Ovary (tissue), 10 donors: ENCODE results near the gene TSC22D3. TPM values are rescaled to one million over a fixed set of nuclear protein-coding genes. Genes with fewer than 3 reads are reported as not detected.

ENCODE experiments used
- DNase-seq, 5 donors: peaks; one replicate each; pipeline ENCODE4 v3.0.0-alpha.2; 2019 to 2020
- H3K27ac ChIP-seq, 2 donors: fragments of 200-600 bp; one replicate each; pipeline versions ENCODE4 v1.5.1 to v1.8.0; 2019 to 2022
- H3K27me3 ChIP-seq: fragments of 200-600 bp; one replicate; pipeline ENCODE4 v1.8.0; 2022
- H3K36me3 ChIP-seq: fragments of 200-600 bp; sonication (generic); one replicate; pipeline ENCODE4 v1.5.1; 2019
- H3K4me1 ChIP-seq: one replicate; pipeline ENCODE4 v1.8.1; 2013; ENCODE audit warnings: mild to moderate bottlenecking, moderate library complexity; ENCODE audit not compliant: insufficient read depth
- H3K4me3 ChIP-seq: fragments of 200-600 bp; sonication (generic); one replicate; pipeline ENCODE4 v1.5.1; 2017
- H3K9me3 ChIP-seq, 2 donors: fragments of 200-600 bp in 1 of 2; sonication (generic) in 1 of 2; one replicate each; pipeline versions ENCODE4 v1.5.1 to v1.8.1; 2013 to 2019; ENCODE audit warnings: mild to moderate bottlenecking in 1 of 2, moderate library complexity in 1 of 2
- EP300 ChIP-seq: sonication (generic); formaldehyde crosslinking; IDR thresholded peaks from one replicate; pipeline ENCODE4 v1.6.1; 2017; ENCODE audit warnings: antibody characterized with exemption
- POLR2A ChIP-seq: fragments of 450-650 bp; IDR thresholded peaks from one replicate; pipeline ENCODE4 v1.6.1; 2017; ENCODE audit warnings: antibody characterized with exemption, mild to moderate bottlenecking, moderate library complexity
- WGBS, 3 donors: extraction: QIAGEN DNeasy Blood & Tissue Kit in 1 of 3; methylation state at CpG; one replicate each; pipeline versions ENCODE4 v1.1.5 to v1.1.7; 2013 to 2017; 5-methylcytosine and 5-hydroxymethylcytosine counted together
- intact Hi-C, 4 donors: fragments of 100-400 bp; cut with DNase I; formaldehyde crosslinking; loops; one replicate each; pipeline versions ENCODE4 v1.11.0 to v1.15.1; 2022 to 2023
- long read RNA-seq, 3 donors: library from polyadenylated mRNA in 2 of 3; unstranded in 2 of 3; transcript quantifications; one replicate each; pipeline ENCODE4 v2.0.0 and lab custom pipeline, GENCODE V29; 2021 to 2026
- polyA plus RNA-seq, 2 donors: library from polyadenylated mRNA; stranded (reverse); fragments of 200-250 nt in 1 of 2; fragments of 350-450 nt in 1 of 2; fragmentation: Illumina TruSeq in 1 of 2; extraction: RNeasy Lipid Tissue Mini Kit (QIAGEN cat#74804) in 1 of 2; gene quantifications; one replicate each; pipeline ENCODE4 v1.2.3, GENCODE V29; 2013 to 2014
- total RNA-seq, 7 donors: library from RNA; depleted of rRNA in 2 of 7; stranded (reverse); fragments of >200 nt in 2 of 7; fragmentation: NEBNext Ultra II Directional in 3 of 7; extraction: Animal tissue kit (Norgen Biotek cat#: 25700) in 3 of 7; gene quantifications; one replicate each; pipeline versions ENCODE4 v1.1.0 to v1.2.4, GENCODE V29; 2016 to 2023
- TF ChIP-seq, protein P1 (sequence below), 3 donors: fragments of 450-650 bp in 2 of 3; fragments of 200-600 bp in 1 of 3; IDR thresholded peaks; one replicate each; pipeline versions ENCODE4 v1.5.1 to v1.8.0; 2016 to 2022; ENCODE audit warnings: antibody characterized with exemption in 3 of 3, mild to moderate bottlenecking in 1 of 3
- donor health status: DM: no; HTN: no; CAD: no; lungs with moderate emphysema.
- donor health status: DM: no; HTN: no; CAD: no.
- donor health status: Bipolar disorder and iron deficiency.
- donor health status: DM: yes; HTN: yes; CAD: no.
- donor health status: DM: no; HTN: no; CAD: no.
- donor health status: DM: yes; HTN: yes; CAD: no.

Gene TSC22D3
- total RNA-seq = 100 to 1,000 TPM in 6 of 7 donors, 10 to 100 TPM in 1; 91.5 to 645 (median 365) TPM
- 100 to 1,000 TPM; 221 to 241 TPM for polyA plus RNA-seq
- long read RNA-seq, donor 1, transcript TSC22D3-205 (3 exons, 1,812 nt) = minor isoform, 205 of 2,341 reads
- long read RNA-seq, donor 1, transcript TSC22D3-203 (3 exons, 2,266 nt) = minor isoform, 749 of 2,341 reads
- long read RNA-seq, donor 1, transcript TSC22D3-206 (3 exons, 2,027 nt) = major isoform, 1,140 of 2,341 reads
- long read RNA-seq, donor 1, transcript TSC22D3-204 (4 exons, 2,199 nt) = minor isoform, 27 of 2,341 reads
- long read RNA-seq, donor 1, partial matches to known transcripts = 0 of 2,341 reads
- long read RNA-seq, donor 1, other reads (novel, unspliced or antisense) = 173 of 2,341 reads
- long read RNA-seq, donor 2, transcript TSC22D3-206 (3 exons, 2,027 nt) = major isoform, 7 of 22 reads
- long read RNA-seq, donor 2, transcript TSC22D3-205 (3 exons, 1,812 nt) = minor isoform, 6 of 22 reads
- long read RNA-seq, donor 2, transcript TSC22D3-203 (3 exons, 2,266 nt) = major isoform, 7 of 22 reads
- long read RNA-seq, donor 2, partial matches to known transcripts = 0 of 22 reads
- long read RNA-seq, donor 2, other reads (novel, unspliced or antisense) = 0 of 22 reads
- long read RNA-seq, donor 3, transcript TSC22D3-206 (3 exons, 2,027 nt) = major isoform, 294 of 517 reads
- long read RNA-seq, donor 3, transcript TSC22D3-205 (3 exons, 1,812 nt) = minor isoform, 29 of 517 reads
- long read RNA-seq, donor 3, transcript TSC22D3-203 (3 exons, 2,266 nt) = minor isoform, 139 of 517 reads
- long read RNA-seq, donor 3, transcript TSC22D3-208 (2 exons, 576 nt) = minor isoform, 9 of 517 reads
- long read RNA-seq, donor 3, partial matches to known transcripts = 20 of 517 reads
- long read RNA-seq, donor 3, other reads (novel, unspliced or antisense) = 16 of 517 reads

DNA sequence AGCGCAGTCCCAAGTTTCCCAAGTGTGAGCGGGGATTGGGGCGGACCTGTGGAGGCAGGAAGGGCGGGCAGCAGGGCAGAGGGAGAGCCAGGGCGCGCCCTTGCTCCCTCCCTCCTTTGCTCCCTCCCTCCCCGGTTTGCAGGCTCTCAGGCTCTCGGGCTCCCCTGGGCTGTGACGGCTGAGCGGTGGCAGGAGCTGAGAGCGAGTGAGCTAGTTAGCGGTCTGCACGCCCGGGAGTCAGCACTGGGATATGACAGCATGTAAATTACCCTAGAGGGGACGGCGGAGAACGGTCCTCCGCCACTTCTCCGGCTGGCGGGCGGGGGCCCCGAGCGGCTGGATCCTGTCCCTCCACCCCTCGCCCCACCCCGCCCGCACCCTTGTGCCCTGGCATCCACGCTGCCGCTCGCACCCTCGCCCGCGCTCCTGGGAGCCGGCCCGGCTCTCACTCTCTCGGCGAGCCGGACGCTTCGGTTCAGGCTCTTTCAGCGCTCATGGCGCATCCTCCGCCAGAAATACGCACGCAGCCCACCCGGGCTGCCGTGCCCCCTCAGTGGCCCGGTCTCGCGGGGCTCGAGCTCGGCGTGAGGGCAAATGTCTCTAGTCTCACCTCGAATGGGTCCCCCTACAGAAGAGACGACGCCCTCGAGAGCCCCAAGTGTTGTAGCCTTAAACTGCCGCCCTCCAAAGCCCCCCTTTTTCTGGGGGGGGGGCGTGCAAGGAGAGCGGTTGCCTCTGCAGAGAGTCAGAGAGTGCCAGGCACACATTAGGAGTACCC, at the start of gene TSC22D3:
Gene TSC22D3, minus strand, starts transcription at position 54 of the 778 bp plus-strand sequence. CDS start 368 bp downstream, outside the sequence.
- intact Hi-C loops = loop anchor here (2.0 to 10.0 kb wide), 6 partner anchors 59 to 119 kb away; no protein-coding TSS in a partner anchor

GRCh38 chrX:107823456-107823855, 47.9 kb upstream of the TSC22D3 start:
- Histone ChIP-seq H3K36me3 (no peaks in the 10 kb centered on the region), H3K27me3 (no peaks in the 10 kb centered on the region), H3K9me3 (no peaks in the 10 kb centered on the region), H3K27ac (no peak overlapping the region), H3K4me1 (peaks cover 3% of the 10 kb centered on the region), H3K4me3 (no peak overlapping the region)
- TF ChIP-seq EP300 (no peak), POLR2A (no peak)
- TF ChIP-seq, protein P1, sequence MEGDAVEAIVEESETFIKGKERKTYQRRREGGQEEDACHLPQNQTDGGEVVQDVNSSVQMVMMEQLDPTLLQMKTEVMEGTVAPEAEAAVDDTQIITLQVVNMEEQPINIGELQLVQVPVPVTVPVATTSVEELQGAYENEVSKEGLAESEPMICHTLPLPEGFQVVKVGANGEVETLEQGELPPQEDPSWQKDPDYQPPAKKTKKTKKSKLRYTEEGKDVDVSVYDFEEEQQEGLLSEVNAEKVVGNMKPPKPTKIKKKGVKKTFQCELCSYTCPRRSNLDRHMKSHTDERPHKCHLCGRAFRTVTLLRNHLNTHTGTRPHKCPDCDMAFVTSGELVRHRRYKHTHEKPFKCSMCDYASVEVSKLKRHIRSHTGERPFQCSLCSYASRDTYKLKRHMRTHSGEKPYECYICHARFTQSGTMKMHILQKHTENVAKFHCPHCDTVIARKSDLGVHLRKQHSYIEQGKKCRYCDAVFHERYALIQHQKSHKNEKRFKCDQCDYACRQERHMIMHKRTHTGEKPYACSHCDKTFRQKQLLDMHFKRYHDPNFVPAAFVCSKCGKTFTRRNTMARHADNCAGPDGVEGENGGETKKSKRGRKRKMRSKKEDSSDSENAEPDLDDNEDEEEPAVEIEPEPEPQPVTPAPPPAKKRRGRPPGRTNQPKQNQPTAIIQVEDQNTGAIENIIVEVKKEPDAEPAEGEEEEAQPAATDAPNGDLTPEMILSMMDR (IDR thresholded peaks at IDR 0.05) = no peak
- no peak for DNase-seq
- WGBS, 3 donors = 19 to 33% (median 29%) methylated on average over 1 of the region's 1 CpG
- intact Hi-C loops = no loop called here

More for the DNA sequence above, at the start of gene TSC22D3:
- Histone ChIP-seq H3K27ac (peak within 1 kb of the TSS; percentile 72 to 78), H3K4me1 (no peaks in the 10 kb centered on the region), H3K4me3 (peak within 1 kb of the TSS; percentile 59), H3K36me3 (no peaks in the 10 kb centered on the region), H3K27me3 (no peaks in the 10 kb centered on the region), H3K9me3 (no peaks in the 10 kb centered on the region)
- WGBS, 3 donors = 23 to 34% (median 34%) methylated on average over 53 to 59 of the region's 59 CpGs
- peak; percentile 70 to 79 (median 79) for DNase-seq
- TF ChIP-seq POLR2A (peak; percentile 57), EP300 (no peak)
- TF ChIP-seq, protein P1 (IDR thresholded peaks at IDR 0.05) = peak in 2 of 3 donors; percentile 8

DNA sequence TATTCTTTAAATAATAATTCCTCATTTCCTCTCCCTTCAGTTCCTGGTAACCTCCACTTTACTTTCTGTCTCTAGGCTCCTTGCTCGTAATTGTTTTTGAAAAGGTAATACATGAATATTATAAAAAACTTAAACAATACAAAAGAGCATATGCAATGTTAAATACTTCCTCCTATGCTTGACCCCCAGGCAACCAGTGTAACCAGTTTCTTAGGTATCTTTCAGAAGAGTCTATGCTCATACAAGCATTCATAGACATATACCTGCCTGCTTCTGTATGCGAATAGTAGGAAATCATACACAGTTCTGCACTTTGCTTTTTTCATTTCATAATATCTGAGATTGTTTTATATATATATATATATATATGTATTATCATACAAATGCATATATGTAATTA, 47.5 kb upstream of the TSC22D3 start:
- Histone ChIP-seq H3K9me3 (no peaks in the 10 kb centered on the region), H3K4me3 (no peak overlapping the region), H3K4me1 (peaks cover 3% of the 10 kb centered on the region), H3K27ac (no peak overlapping the region), H3K27me3 (no peaks in the 10 kb centered on the region), H3K36me3 (no peaks in the 10 kb centered on the region)
- DNase-seq = no peak
- 70 to 82% (median 74%) methylated on average over 2 of the region's 2 CpGs for WGBS, 3 donors
- no peak for TF ChIP-seq EP300
- TF ChIP-seq POLR2A = no peak
- TF ChIP-seq, protein P1 (IDR thresholded peaks at IDR 0.05) = no peak
- intact Hi-C loops = no loop called here
